HEK293 (cell line): ENCODE data around the gene PDE4D.
A peak's percentile ranks its signal among the peaks of the same experiment; 100 is the strongest.

Experiments
- GLI2 ChIP-seq: fragments of 450-650 bp; formaldehyde crosslinking; IDR thresholded peaks from 2 replicates; pipeline ENCODE4; 2017; ENCODE audit warnings: missing biosample characterization, missing genetic modification characterization, low read depth, borderline replicate concordance
- GLI4 ChIP-seq: fragments of 450-650 bp; formaldehyde crosslinking; IDR thresholded peaks from 2 replicates; pipeline ENCODE4 v1.5.1; 2016; ENCODE audit warnings: missing biosample characterization, missing genetic modification characterization
- GLIS1 ChIP-seq: fragments of 450-650 bp; formaldehyde crosslinking; IDR thresholded peaks from 2 replicates; pipeline ENCODE4 v1.5.1; 2016; ENCODE audit warnings: missing biosample characterization, missing genetic modification characterization
- KLF10 ChIP-seq: fragments of 450-650 bp; IDR thresholded peaks from 2 replicates; pipeline ENCODE4 v1.5.1; 2018; ENCODE audit warnings: missing biosample characterization, mild to moderate bottlenecking, missing genetic modification characterization
- PRDM6 ChIP-seq: fragments of 450-650 bp; formaldehyde crosslinking; IDR thresholded peaks from 2 replicates; pipeline ENCODE4 v1.5.1; 2017; ENCODE audit warnings: missing biosample characterization, missing genetic modification characterization
- REPIN1 ChIP-seq: fragments of 450-650 bp; formaldehyde crosslinking; IDR thresholded peaks from 2 replicates; pipeline ENCODE4 v1.5.1; 2017; ENCODE audit warnings: missing biosample characterization, missing genetic modification characterization, low read depth
- SCRT1 ChIP-seq: fragments of 450-650 bp; formaldehyde crosslinking; IDR thresholded peaks from 2 replicates; pipeline ENCODE4 v1.5.1; 2016; ENCODE audit warnings: missing biosample characterization, missing genetic modification characterization, borderline replicate concordance
- TCF7L2 ChIP-seq: IDR thresholded peaks from 2 replicates; pipeline ENCODE4 v1.6.1; 2011; ENCODE audit warnings: low read depth, mild to moderate bottlenecking, inconsistent platforms, low read length, moderate library complexity, borderline replicate concordance
- WT1 ChIP-seq: fragments of 450-650 bp; formaldehyde crosslinking; IDR thresholded peaks from 2 replicates; pipeline ENCODE4 v1.5.1; 2016; ENCODE audit warnings: missing biosample characterization, missing genetic modification characterization
- ZBTB26 ChIP-seq: fragments of 450-650 bp; formaldehyde crosslinking; optimal IDR thresholded peaks from 2 replicates; pipeline ENCODE3; 2016; ENCODE audit warnings: missing biosample characterization, mild to moderate bottlenecking, missing genetic modification characterization
- ZBTB44 ChIP-seq: fragments of 450-650 bp; IDR thresholded peaks from 2 replicates; pipeline ENCODE4 v1.5.1; 2018; ENCODE audit warnings: missing biosample characterization, mild to moderate bottlenecking, missing genetic modification characterization
- ZBTB8A ChIP-seq: fragments of 450-650 bp; formaldehyde crosslinking; IDR thresholded peaks from 2 replicates; pipeline ENCODE4 v1.5.1; 2016; ENCODE audit warnings: missing biosample characterization, missing genetic modification characterization
- ZIC2 ChIP-seq: fragments of 450-650 bp; formaldehyde crosslinking; IDR thresholded peaks from 2 replicates; pipeline ENCODE4 v1.5.1; 2016; ENCODE audit warnings: missing biosample characterization, missing genetic modification characterization
- ZNF112 ChIP-seq: fragments of 450-650 bp; formaldehyde crosslinking; IDR thresholded peaks from 2 replicates; pipeline ENCODE4 v1.5.0; 2017; ENCODE audit warnings: missing biosample characterization, missing genetic modification characterization
- ZNF16 ChIP-seq: fragments of 450-650 bp; formaldehyde crosslinking; IDR thresholded peaks from 2 replicates; pipeline ENCODE4 v1.5.1; 2016; ENCODE audit warnings: low read depth, missing biosample characterization, missing genetic modification characterization
- ZNF175 ChIP-seq: fragments of 450-650 bp; formaldehyde crosslinking; IDR thresholded peaks from 2 replicates; pipeline ENCODE4 v1.5.1; 2016; ENCODE audit warnings: missing biosample characterization, missing genetic modification characterization
- ZNF184 ChIP-seq: fragments of 450-650 bp; IDR thresholded peaks from 2 replicates; pipeline ENCODE4 v1.5.1; 2018; ENCODE audit warnings: missing biosample characterization, mild to moderate bottlenecking, missing genetic modification characterization
- ZNF24 ChIP-seq: fragments of 450-650 bp; formaldehyde crosslinking; IDR thresholded peaks from 2 replicates; pipeline ENCODE4 v1.5.1; 2016; ENCODE audit warnings: missing biosample characterization, missing genetic modification characterization
- ZNF292 ChIP-seq: fragments of 450-650 bp; formaldehyde crosslinking; IDR thresholded peaks from 2 replicates; pipeline ENCODE4 v1.5.1; 2016; ENCODE audit warnings: low read depth, missing biosample characterization, missing genetic modification characterization, borderline replicate concordance
- ZNF324 ChIP-seq: fragments of 450-650 bp; formaldehyde crosslinking; IDR thresholded peaks from 2 replicates; pipeline ENCODE4 v1.5.1; 2016; ENCODE audit warnings: missing biosample characterization, missing genetic modification characterization
- ZNF423 ChIP-seq: fragments of 450-650 bp; formaldehyde crosslinking; IDR thresholded peaks from 2 replicates; pipeline ENCODE4 v1.5.1; 2016; ENCODE audit warnings: missing biosample characterization, missing genetic modification characterization
- ZNF473 ChIP-seq: fragments of 450-650 bp; formaldehyde crosslinking; IDR thresholded peaks from 2 replicates; pipeline ENCODE4 v1.5.1; 2017; ENCODE audit warnings: missing biosample characterization, missing genetic modification characterization
- ZNF660 ChIP-seq: fragments of 450-650 bp; IDR thresholded peaks from 2 replicates; pipeline ENCODE4 v1.5.1; 2018; ENCODE audit warnings: missing biosample characterization, mild to moderate bottlenecking, missing genetic modification characterization
- ZNF692 ChIP-seq: fragments of 450-650 bp; formaldehyde crosslinking; IDR thresholded peaks from 2 replicates; pipeline ENCODE4 v1.5.1; 2016; ENCODE audit warnings: missing biosample characterization, missing genetic modification characterization
- ZNF777 ChIP-seq: fragments of 450-650 bp; formaldehyde crosslinking; IDR thresholded peaks from 2 replicates; pipeline ENCODE4 v1.5.1; 2017; ENCODE audit warnings: missing biosample characterization, missing genetic modification characterization, borderline replicate concordance
- ZSCAN23 ChIP-seq: fragments of 450-650 bp; formaldehyde crosslinking; IDR thresholded peaks from 2 replicates; pipeline ENCODE4 v1.5.1; 2016; ENCODE audit warnings: missing biosample characterization, missing genetic modification characterization
- TF ChIP-seq, protein P1 (sequence below): fragments of 450-650 bp; formaldehyde crosslinking; IDR thresholded peaks from 2 replicates; pipeline ENCODE4 v1.5.1; 2016; ENCODE audit warnings: missing biosample characterization, missing genetic modification characterization
- TF ChIP-seq, protein P2 (sequence below): sonication (generic); formaldehyde crosslinking; IDR thresholded peaks from 2 replicates; pipeline ENCODE4 v1.8.1; 2022; ENCODE audit warnings: mild to moderate bottlenecking, moderate library complexity, missing genetic modification reagents
- TF ChIP-seq, protein P3 (sequence below): fragments of 450-650 bp; formaldehyde crosslinking; IDR thresholded peaks from 2 replicates; pipeline ENCODE4 v1.5.1; 2016; ENCODE audit warnings: missing biosample characterization, missing genetic modification characterization

PDE4D gene

GRCh38 chr5:59039296-59040023, 854.1 kb downstream of the PDE4D start (continued):
- TF ChIP-seq ZNF692 (peak; percentile 65), ZNF184 (no peak), WT1 (tag by site-specific recombination) (0 out of 2 replicates have a peak, but pooled peaks have one; percentile 23), ZSCAN23 (tag by site-specific recombination) (no peak), ZBTB8A (tag by site-specific recombination) (peak; percentile 85; the same call in 1 of the 2 replicates), ZNF777 (tag by site-specific recombination) (no peak; the same call in 1 of the 2 replicates), GLI2 (tag by site-specific recombination) (no peak), ZNF324 (tag by site-specific recombination) (no peak), REPIN1 (no peak), ZBTB44 (tag by site-specific recombination) (no peak), KLF10 (tag by site-specific recombination) (peak; percentile 48), TCF7L2 (peak; percentile 89), ZNF16 (no peak), ZNF24 (peak; percentile 48; the same call in 1 of the 2 replicates), ZBTB26 (tag by site-specific recombination) (peak; percentile 97), ZNF175 (tag by site-specific recombination) (no peak), ZNF473 (tag by site-specific recombination) (no peak), PRDM6 (tag by site-specific recombination) (no peak), ZNF660 (0 out of 2 replicates have a peak, but pooled peaks have one; percentile 23), ZNF292 (tag by site-specific recombination) (no peak), GLI4 (tag by site-specific recombination) (no peak), ZNF112 (tag by site-specific recombination) (no peak), SCRT1 (no peak), ZNF423 (tag by site-specific recombination) (no peak), GLIS1 (tag by site-specific recombination) (peak; percentile 38), ZIC2 (tag by site-specific recombination) (peak; percentile 93)
- TF ChIP-seq, protein P1, sequence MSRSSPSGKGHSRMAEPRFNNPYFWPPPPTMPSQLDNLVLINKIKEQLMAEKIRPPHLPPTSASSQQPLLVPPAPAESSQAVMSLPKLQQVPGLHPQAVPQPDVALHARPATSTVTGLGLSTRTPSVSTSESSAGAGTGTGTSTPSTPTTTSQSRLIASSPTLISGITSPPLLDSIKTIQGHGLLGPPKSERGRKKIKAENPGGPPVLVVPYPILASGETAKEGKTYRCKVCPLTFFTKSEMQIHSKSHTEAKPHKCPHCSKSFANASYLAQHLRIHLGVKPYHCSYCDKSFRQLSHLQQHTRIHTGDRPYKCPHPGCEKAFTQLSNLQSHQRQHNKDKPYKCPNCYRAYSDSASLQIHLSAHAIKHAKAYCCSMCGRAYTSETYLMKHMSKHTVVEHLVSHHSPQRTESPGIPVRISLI: no peak
- TF ChIP-seq, protein P2, sequence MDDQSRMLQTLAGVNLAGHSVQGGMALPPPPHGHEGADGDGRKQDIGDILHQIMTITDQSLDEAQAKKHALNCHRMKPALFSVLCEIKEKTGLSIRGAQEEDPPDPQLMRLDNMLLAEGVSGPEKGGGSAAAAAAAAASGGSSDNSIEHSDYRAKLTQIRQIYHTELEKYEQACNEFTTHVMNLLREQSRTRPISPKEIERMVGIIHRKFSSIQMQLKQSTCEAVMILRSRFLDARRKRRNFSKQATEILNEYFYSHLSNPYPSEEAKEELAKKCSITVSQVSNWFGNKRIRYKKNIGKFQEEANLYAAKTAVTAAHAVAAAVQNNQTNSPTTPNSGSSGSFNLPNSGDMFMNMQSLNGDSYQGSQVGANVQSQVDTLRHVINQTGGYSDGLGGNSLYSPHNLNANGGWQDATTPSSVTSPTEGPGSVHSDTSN (CRISPR knock-in tag): peak; percentile 69; the same call in 1 of the 2 replicates
- TF ChIP-seq, protein P3, sequence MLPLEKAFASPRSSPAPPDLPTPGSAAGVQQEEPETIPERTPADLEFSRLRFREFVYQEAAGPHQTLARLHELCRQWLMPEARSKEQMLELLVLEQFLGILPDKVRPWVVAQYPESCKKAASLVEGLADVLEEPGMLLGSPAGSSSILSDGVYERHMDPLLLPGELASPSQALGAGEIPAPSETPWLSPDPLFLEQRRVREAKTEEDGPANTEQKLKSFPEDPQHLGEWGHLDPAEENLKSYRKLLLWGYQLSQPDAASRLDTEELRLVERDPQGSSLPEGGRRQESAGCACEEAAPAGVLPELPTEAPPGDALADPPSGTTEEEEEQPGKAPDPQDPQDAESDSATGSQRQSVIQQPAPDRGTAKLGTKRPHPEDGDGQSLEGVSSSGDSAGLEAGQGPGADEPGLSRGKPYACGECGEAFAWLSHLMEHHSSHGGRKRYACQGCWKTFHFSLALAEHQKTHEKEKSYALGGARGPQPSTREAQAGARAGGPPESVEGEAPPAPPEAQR (tag by site-specific recombination): no peak
